K562 (cell line): ENCODE results near the gene LY6G6C. TPM values are rescaled to one million over a fixed set of nuclear protein-coding genes. Genes with fewer than 3 reads are reported as not detected.

ENCODE experiments used
- BRF1 ChIP-seq: IDR thresholded peaks from 3 replicates; pipeline ENCODE4 v1.6.1; 2011; ENCODE audit warnings: borderline replicate concordance, mild to moderate bottlenecking; ENCODE audit not compliant: insufficient read length; ENCODE audit errors: extremely low read depth
- CHD7 ChIP-seq: fragments of 200-600 bp; sonication (generic); IDR thresholded peaks from one replicate; pipeline ENCODE4 v1.6.1; 2012; ENCODE audit warnings: mild to moderate bottlenecking, low read depth, low read length, inconsistent platforms
- EHMT2 ChIP-seq: fragments of 450-650 bp; IDR thresholded peaks from 2 replicates; pipeline ENCODE4 v1.6.1; 2018; ENCODE audit warnings: antibody characterized with exemption
- MAZ ChIP-seq, 2 experiments: fragments of 450-650 bp in 1 of 2; sonication (generic) in 1 of 2; formaldehyde crosslinking; IDR thresholded peaks in 1 of 2; conservative IDR thresholded peaks in 1 of 2; 2 replicates each; pipeline versions ENCODE4 v1.4.0 to v1.5.0; 2020; ENCODE audit warnings: mild to moderate bottlenecking in 1 of 2, missing genetic modification reagents in 1 of 2
- RNF219 ChIP-seq: fragments of 250-450 bp; sonication (Bioruptor Pico); IDR thresholded peaks from 2 replicates; pipeline ENCODE4 v1.5.0; 2022; ENCODE audit warnings: mild to moderate bottlenecking
- YY1 ChIP-seq, 3 experiments: IDR thresholded peaks; 2 replicates each; pipeline ENCODE4 v1.6.1; 2011; ENCODE audit warnings: low read length in 2 of 3, mild to moderate bottlenecking in 2 of 3, moderate library complexity in 2 of 3, borderline replicate concordance in 1 of 3, control low read depth in 1 of 3, low read depth in 1 of 3; ENCODE audit not compliant: insufficient read depth in 3 of 3, insufficient replicate concordance in 2 of 3, control insufficient read depth in 1 of 3, insufficient read length in 1 of 3; ENCODE audit errors: extremely low read depth in 1 of 3
- polyA plus RNA-seq, 8 experiments: library from polyadenylated mRNA; depleted of rRNA in 4 of 8; stranded (reverse) in 5 of 8; unstranded in 3 of 8; fragments of >200 nt; fragmentation: Nextera tagmentation in 2 of 8; fragmentation: Illumina TruSeq in 1 of 8; extraction: Ambion mirVana in 2 of 8; extraction: Trizol in 1 of 8; gene quantifications; 2 replicates each; pipeline versions ENCODE4 v1.2.1 to v1.2.3, GENCODE V29; 2011 to 2014; ENCODE audit warnings: inconsistent platforms in 1 of 8, missing spikeins in 1 of 8
- total RNA-seq, 7 experiments: library from RNA; depleted of rRNA in 6 of 7; stranded (reverse); fragments of >200 nt in 6 of 7; fragmentation: Illumina TruSeq in 2 of 7; extraction: Trizol in 2 of 7; gene quantifications; 2 replicates each; pipeline versions ENCODE4 v1.2.1 to v1.2.3, GENCODE V29; 2011 to 2021; ENCODE audit warnings: low replicate concordance in 1 of 7
- TF ChIP-seq, protein P1 (sequence below): fragments of 250-450 bp; sonication (Bioruptor Pico); IDR thresholded peaks from 2 replicates; pipeline ENCODE4 v1.5.0; 2021; ENCODE audit warnings: mild to moderate bottlenecking, borderline replicate concordance
- TF ChIP-seq, protein P2 (sequence below): fragments of 450-650 bp; IDR thresholded peaks from 2 replicates; pipeline ENCODE4 v1.6.1; 2016; ENCODE audit warnings: low read depth, mild to moderate bottlenecking, moderate library complexity

Gene LY6G6C
- total and polyA plus RNA-seq, 9 of the 15 experiments (the other 6 are each of a cell fraction or from before 2014, with no cell fraction given): 0.06 to 0.20 TPM; not detected in 7

DNA sequence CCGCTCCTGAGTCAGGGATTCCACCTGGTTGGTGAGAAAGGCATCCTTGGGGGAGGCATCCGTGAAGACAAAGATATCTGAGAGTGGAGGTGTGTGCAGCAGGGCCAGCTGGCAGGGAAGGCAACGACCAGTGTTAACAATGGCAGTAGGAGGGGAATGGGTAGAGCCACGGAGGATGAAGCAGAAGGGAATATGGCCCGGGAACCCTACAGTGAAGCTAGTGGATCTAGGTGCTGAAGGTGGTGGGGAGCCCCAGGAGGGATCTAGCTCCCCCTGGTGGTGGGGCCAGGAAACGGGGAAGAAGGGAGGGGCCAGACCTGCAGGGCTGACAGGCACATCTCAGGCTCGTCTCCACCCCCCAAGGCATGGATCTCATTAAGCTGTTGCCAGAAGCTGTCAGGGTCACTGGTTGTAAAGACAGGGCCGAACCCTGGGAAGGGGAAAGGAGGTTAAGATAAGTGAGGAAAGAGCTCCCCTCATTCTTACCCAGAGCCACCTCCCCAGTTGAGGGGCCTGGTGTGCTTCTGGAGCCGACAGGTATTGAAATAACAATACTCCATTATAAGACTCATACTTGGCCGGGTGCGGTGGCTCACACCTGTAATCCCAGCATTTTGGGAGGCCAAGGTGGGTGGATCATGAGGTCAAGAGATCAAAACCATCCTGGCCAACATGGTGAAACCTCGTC, 48.3 kb upstream of the LY6G6C start (continued):
- TF ChIP-seq CHD7 (peak; percentile 19), YY1 (IDR thresholded peaks at IDR 0.05; ENCODE audit: borderline replicate concordance in 1 of 3, control insufficient read depth in 1 of 3, extremely low read depth in 1 of 3, insufficient read depth in 3 of 3, insufficient read length in 1 of 3, insufficient replicate concordance in 2 of 3, low read depth in 1 of 3, low read length in 2 of 3) (peak in 2 of 3 experiments; percentile 61 to 77), RNF219 (CRISPR knock-in tag) (no peak), MAZ (CRISPR knock-in tag; conservative IDR thresholded peaks at IDR 0.05 in 1 of 2, IDR thresholded peaks at IDR 0.05 in 1 of 2) (peak; percentile 98 to 99), EHMT2 (peak; percentile 89), BRF1 (no peak)
- TF ChIP-seq, protein P1, sequence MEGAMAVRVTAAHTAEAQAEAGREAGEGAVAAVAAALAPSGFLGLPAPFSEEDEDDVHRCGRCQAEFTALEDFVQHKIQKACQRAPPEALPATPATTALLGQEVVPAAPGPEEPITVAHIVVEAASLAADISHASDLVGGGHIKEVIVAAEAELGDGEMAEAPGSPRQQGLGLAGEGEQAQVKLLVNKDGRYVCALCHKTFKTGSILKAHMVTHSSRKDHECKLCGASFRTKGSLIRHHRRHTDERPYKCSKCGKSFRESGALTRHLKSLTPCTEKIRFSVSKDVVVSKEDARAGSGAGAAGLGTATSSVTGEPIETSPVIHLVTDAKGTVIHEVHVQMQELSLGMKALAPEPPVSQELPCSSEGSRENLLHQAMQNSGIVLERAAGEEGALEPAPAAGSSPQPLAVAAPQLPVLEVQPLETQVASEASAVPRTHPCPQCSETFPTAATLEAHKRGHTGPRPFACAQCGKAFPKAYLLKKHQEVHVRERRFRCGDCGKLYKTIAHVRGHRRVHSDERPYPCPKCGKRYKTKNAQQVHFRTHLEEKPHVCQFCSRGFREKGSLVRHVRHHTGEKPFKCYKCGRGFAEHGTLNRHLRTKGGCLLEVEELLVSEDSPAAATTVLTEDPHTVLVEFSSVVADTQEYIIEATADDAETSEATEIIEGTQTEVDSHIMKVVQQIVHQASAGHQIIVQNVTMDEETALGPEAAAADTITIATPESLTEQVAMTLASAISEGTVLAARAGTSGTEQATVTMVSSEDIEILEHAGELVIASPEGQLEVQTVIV (CRISPR knock-in tag): no peak
- TF ChIP-seq, protein P2, sequence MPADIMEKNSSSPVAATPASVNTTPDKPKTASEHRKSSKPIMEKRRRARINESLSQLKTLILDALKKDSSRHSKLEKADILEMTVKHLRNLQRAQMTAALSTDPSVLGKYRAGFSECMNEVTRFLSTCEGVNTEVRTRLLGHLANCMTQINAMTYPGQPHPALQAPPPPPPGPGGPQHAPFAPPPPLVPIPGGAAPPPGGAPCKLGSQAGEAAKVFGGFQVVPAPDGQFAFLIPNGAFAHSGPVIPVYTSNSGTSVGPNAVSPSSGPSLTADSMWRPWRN: 0 out of 2 replicates have a peak, but pooled peaks have one; percentile 9
